NT2/D1 (cell line): Measurements from ENCODE around the gene TMEM234.
A peak's percentile ranks its signal among the peaks of the same experiment; 100 is the strongest.

Experiments used
- SUZ12 ChIP-seq: IDR thresholded peaks from 2 replicates; pipeline ENCODE4 v1.6.1; 2011; ENCODE audit not compliant: insufficient read length, insufficient read depth; ENCODE audit errors: extremely low read depth
- YY1 ChIP-seq: IDR thresholded peaks from 2 replicates; pipeline ENCODE4 v1.6.1; 2011; ENCODE audit not compliant: insufficient read length, insufficient read depth

GRCh38 chr1:32221980-32222755 lies at the start of gene TMEM234, which contains the start of gene EIF3I:
- TF ChIP-seq SUZ12 (no peak), YY1 (peak; percentile 44)
